GM03348 (cell line): ENCODE results near the gene WWC1.
"Not testable (repeated sequence)": the region's sequence is repeated elsewhere in the genome, so short reads cannot be mapped to it uniquely, and the experiment has no call there.

ENCODE experiments used
- DNase-seq: peaks from one replicate; pipeline ENCODE4 v3.0.0; 2012; ENCODE audit warnings: low spot score

WWC1 gene

DNA sequence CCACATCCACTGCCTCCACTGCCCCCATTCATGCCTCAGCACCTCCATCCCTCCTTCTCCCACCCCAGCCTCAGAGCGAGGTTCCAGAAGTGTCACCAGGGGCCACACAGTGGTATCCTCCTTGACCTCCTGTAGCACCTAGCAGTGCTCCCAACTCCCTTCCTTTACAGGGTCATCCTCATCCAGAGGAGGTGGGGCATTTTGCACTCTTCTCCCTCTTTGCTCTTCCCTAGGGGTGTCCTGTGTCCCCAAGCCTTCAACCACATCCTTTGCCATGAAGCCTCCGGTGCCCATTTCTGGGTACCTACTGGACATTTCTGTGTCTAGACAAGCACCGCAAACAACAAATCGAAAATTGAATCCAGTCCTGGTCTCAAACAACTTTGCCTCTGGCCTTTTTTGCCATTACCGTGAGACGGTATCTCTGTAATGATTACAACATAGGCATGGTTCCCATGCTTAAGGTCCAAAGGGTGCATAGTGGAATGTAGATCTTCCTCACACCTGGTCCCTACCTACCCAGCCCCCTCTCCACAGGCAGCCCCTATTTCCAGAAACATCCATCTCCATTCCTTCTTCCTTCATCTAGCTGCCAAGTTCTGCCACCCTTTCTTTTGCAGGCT is 17.6 kb downstream of the WWC1 start:
- DNase-seq, result no peak

DNA sequence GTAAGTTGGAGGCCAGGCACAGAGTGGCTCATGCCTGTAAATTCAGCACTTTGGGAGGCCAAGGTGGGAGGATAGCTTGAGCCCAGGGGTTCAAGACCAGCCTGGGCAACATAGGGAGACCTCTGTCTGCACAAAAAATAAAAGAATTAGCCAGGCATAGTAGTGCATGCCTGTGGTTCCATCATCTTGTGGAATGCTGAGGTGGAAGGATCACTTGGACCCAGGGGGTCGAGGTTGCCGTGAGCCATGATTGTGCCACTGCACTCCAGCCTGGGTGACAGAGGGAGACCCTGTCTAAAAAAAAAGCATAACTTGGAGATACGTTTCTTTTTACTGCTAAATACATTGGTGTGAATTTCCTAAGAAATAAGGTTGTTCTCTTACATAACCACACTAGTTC is 19.1 kb downstream of the WWC1 start:
- DNase-seq, result not testable (repeated sequence)

DNA sequence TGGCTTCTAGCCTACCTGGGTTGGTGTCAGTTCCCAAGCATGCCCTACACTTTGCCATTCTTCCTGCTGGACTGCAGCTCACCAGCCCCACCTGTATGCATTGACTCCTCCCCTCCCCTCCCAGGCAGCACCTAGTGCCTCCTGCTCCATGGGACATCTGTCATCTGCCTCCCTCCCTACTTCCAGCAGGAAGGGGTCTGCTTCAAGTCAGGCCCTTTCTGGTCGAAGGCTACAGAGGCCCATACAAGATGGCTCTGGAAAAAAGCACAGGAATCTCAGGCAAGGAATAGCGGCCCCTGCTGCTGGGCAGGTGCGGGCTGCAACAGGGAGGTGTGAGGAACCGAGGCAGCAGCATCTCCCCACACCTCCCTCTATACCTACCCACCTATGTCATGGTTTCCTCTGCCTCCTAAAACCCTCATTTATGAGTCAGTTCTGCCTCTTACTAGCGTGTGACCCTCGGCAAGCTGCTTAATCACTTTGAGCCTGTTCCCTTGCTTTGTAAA is 19.7 kb downstream of the WWC1 start:
- DNase-seq, result no peak

DNA sequence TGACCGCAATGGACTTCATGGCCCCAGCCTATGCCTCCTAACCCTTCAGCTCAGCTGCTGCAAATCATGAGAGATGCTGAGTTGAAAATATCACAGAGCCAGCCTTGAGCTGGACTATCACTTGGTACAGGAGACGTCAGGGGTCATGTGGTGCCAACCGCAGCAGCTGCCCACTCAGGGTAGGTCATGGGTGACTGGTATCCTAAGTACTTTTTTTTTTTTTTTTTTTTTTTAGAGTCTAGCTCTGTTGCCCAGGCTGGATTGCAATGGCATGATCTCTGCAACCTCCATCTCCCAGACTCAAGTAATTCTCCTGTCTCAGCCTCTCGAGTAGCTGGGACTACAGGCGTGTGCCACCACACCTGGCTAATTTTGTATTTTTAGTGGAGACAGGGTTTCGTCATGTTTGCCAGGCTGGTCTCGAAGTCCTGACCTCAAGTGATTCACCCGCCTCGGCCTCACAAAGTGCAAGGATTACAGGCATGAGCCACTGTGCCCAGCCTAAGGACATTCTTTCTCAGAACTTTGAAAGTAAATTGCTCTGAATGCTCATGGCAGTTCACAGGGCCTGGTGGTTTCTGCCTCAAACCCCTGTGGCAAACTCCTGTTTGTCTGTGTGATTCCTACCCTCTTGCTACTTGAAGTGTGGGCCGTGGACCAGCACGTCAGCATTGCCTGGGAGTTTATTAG is 21.3 kb downstream of the WWC1 start:
- no peak for DNase-seq

DNA sequence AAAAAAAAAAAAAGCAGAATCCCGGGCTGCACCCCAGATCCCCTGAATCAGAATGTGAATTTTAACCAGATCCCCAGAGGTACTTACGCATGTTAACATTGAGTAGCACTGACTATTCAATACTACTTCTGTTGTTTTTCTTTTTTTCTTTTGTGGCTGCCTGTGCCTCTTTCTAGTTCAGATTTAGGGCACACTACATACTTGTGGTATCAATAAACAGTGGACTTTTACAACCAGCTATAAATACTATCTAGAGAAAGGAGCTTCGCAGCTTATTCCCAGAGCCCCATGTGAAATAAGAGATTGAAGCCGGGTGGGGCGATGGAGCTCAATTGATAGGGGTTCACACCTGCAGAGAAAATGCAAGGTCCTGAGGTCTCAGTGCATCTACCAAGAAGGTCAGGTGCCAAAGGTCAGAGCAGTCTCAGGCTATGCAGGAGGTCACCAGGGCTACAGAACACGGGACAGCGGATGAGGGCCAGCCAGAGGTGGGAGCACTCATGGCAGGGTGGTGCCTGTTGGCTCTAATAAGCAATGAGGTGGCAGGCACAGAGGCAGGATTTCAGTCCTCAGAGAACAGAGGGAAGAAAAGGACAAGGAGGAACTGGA is 22.3 kb downstream of the WWC1 start:
- DNase-seq, result no peak

DNA sequence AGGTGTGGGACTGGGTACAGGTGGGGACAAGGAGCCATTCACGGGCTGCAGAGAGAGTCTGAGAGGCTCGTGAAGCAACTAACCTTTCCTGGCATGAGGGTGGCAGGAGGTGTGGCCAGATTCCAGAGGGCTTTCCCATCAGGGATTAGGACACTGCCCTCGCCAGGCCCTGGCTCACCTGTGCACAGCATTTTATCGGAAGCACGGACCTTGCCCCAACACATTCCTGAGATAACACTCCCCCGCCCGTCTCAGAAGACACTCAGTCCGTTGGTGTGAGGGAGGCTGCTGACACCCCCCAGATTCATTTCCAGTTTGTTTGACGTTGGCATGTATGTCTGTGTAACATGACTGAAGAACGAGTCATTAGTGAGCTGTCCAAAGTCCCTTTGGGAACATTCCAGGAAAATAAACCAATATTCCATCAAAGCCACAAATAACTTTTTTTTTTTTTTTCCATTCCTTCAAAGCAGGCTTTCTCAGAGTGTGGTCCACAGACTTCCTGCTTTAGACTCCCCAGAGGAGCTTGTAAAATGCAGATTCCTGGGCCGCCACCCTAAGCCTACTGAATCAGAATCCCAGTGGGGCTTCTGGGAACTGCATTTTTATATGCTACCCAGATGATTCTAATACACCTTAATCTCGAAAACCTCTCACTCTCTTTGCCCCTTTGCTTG is 23.4 kb downstream of the WWC1 start:
- DNase-seq, result peak; percentile 85

DNA sequence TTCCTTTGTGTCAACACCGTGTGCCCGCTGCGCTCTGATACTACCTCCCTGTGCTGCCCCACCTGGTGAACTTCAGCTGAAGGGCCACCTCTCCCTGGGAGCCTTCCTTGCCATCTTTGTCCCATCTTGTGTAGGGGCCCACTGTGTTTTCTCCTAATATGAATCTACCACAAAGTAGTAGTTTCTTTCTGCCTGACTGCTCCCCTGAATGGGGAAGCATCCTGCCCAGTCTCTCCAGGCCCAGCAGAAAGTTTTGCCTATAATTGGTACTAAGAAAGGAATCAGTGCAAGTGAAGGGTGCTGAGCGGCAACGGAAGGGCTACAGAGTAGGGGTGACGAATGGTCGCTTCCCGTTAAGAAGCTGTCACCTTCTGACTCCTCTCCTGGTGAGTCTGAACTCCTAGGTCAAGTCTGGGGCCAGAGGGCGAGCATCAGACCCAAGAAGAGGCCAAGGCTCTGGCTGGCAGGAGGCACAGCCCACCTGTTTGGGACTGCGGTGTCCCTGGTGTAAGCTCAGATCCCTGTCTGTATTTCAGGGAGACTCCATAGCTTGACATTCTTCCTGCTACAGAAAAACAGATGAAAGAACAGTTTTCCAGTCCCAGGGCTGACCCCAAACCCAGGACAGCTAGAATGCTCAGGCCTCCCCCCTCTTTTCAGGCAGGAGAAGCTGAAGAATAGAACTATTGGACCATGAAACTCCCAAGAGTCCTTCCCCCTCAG is 24.1 kb downstream of the WWC1 start:
- no peak for DNase-seq

DNA sequence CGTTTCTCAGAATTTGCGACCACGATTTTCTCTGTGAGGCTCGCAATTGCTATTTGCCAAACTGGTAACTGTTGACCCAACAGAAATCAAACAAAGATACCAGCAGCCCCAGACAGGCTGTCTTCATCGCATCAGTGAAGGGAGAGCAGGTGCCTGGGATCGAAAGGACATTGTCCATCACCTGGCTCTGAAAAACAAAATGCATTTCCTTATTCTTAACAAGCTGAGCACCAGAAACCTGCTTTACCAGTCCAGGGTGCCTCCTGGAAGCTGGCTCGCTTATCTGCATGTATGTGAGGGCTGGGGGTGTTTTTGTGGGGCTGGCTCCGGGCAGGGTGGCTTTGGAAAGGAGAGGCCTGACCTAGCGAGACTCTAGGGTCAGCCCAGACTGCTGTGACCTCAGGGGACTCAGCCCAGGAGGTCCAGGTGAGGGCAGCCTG is 24.7 kb downstream of the WWC1 start:
- DNase-seq, result no peak

DNA sequence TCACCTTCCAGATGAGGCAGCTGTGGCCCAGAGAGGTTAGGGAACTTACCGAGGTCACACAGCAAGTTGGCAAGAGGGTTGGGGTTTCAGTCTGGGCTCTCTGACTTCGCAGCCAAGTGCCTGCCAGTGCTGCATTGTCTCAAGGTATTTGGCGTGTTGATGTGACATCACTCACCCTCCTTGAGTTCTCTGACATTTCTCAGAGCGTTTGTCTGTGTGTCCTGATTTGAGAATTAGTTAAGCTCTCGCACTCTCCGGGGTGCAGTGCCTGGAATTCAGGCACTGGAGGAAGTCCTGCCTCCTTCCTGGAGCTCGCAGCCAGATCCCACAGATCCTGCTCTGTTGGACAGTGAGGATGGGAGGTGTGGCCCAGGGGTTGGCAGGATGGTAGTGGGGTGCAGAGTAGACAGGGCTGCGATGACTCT is 25.7 kb downstream of the WWC1 start:
- DNase-seq, result no peak

DNA sequence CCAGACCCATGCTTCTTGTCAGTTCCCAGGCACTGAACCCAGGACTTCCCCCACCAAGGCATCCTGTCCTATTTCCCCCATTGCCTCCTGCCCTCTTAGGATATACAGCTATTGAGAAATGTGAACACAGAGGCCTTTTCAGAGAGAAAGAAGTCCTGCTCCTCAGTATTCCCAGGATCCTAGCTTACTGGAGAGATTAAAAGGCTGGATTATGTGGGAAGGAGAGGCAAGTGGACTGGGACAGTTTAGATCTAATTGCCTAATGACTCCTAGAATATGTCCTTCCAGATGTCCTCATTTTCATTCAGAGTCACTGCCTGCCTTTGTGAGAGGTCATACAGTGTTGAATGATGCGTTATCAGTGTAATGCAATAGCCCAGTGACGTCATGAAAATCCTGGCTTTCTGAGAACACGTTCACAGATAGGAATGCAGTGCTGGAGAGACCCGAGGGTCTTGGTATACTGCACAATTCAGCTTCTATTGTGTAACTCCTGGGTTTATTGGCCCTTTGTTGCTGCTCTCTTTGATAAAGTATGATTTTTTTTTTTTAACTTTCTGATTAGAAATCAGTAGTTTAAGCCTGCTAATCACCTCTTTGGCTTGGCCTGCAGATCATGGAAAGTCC is 26.2 kb downstream of the WWC1 start:
- DNase-seq, result peak; percentile 74

DNA sequence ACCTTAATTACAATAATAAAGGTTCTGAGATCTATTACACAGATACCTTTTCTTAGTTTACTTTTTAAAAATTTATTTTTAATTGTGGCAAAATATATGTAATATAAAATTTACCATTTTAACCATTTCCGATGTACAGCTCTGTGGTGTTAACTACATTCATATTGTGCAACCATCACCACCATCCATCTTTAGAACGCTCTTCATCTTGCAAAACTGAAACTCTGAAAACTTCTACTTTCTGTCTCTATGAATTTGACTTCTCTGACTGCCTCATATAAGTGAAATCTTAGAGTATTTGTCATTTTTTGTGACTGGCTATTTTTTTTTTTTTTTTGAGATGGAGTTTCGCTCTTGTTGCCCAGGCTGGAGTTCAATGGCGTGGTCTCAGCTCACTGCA is 26.8 kb downstream of the WWC1 start:
- no peak for DNase-seq

DNA sequence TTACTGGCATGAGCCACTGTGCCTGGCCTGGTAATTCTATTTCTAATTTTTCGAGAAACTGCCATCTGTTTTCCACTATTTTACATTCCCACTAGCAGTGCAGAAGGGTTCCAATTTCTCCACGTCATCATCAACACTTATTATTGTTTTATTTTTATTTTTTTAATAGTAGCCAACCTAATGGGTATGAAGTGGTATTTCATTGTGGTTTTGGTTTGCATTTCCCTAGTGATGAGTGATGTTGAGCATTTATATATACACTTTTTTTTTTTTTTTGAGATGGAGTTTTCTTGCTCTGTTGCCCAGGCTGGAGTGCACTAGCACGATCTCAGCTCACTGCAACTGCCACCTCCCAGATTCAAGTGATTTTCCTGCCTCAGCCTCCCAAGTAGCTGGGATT is 28.3 kb downstream of the WWC1 start:
- DNase-seq, result no peak

DNA sequence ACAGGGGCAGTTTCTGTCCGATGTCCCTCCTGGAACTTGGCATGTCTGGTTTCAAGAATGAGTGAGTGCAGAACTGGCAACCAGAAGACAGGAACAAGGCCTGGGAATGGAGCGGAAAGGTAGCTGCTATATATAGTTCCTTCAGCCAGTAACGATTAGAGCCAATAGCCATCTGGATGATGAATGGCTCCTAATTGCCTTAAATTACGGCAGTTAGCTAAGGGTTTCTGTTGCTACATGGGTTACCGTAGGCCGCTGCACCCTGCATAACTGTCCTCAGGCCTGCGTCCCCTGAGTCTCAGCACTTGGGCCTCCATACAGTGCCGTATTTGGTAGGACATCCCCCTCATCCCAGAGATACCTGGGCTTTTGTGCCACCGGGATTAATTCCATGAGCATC is 29.4 kb downstream of the WWC1 start:
- no peak for DNase-seq

DNA sequence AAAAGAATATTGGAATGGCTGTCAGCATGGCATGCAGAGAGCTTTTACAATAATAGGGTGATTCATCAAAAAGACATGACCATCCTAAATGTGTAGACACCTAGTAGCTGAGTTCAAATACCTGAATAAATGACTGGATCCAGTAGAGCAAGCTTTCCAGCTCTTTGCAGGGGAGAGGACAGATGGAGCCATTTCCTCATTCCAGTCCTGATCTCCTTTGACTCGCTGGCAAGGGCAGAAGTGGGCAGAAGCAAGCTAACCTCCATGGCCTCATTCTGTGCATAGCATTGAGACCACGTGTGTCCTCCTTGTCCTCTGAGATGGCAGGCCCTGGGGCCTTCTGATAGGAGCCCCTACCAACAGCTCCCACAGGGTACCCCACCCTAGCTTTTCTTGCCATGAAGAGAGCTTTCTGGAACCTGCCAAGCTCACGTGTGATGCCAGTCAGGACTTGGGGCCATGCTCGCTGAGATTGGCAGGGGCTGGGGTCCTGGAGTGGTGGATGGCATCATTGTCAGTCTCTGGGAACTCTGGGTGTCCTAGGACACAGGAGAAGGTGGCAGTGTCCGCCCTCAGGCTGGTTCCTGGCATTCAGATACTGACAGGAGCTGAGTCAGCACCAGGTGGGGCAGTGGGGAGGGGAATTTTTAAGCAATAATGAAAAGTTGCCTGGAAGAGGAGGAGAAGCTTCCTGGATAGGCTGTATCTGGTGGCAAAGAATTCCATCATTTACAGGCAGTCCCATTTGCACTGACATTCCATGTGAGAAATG is 33.6 kb downstream of the WWC1 start:
- DNase-seq, result no peak

DNA sequence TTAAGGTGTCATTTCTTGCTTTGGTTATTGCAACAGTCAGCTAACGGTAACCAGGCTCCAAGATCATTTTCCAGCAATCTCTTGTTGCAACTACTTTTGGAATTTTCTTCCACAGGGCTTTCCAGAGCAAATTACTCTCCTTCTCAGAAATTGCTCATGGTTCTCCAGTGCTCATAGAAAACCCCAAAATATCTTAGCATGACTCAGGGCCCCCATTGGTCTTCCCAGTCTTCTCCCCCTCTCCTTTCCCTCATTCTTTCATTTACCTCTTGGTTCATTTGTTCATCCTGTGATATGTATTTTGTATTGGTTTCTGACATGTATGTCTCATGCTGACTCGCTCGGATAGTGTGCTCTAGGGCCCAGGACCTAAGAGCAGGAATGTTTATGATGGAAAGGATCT is 35.6 kb downstream of the WWC1 start:
- peak; percentile 17 for DNase-seq

DNA sequence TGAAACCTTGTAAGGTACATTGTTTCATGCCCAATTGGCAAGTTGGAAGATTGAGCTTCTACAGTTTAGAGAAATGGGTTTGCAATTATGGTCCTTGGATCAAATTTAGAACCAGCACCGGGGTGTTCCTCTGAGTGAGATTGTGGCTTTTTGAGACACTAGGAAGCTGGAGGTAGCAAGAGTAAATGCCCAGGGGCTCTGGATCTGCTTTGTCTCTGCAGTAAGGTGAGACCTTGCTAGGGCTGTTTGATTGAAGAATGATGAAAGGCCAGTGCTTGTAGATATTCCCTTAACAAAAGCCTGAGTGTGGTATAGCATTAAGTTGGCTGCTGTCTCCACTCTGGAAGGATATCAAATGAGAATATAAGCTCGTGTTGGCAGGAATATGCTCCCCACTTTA is 36.0 kb downstream of the WWC1 start:
- DNase-seq, result no peak

DNA sequence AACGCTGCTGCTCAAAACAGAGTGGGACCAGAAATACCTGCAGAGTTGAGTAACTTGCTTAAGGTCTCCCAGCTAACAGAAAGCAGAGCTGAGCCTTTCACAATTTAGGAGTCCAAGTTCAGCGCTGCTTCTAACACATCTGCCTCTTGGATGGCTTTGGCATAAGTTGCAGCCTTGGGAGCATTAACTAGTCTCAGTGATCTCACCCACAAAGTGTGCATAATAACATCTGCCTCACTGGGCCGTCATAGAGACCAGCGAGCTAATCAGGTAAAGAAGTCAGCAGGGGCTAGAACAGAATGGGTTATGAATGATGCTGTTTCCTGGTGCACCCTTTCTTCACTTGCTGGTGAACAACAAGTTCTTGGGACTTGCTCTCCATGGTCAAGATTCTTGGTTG is 36.5 kb downstream of the WWC1 start:
- peak; percentile 65 for DNase-seq

DNA sequence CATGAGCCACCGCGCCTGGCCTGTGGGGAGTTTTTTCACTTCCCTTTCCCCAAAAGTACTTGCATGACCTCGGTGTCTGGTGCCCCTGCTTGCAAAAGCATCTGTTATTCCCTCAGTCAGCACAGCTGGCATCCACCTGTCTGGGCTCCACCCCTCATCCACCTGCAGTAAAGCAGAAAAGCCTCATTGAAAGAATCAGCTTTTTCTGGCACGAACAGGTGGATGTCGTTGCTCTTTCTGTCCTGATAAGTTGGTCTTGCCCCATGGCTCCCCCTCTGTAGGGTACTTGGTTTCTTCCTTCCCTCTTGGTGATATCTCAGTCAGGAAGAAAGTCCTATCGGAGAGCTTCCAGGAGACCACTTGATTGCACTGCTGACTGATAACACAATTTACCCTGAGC is 37.4 kb downstream of the WWC1 start:
- no peak for DNase-seq

DNA sequence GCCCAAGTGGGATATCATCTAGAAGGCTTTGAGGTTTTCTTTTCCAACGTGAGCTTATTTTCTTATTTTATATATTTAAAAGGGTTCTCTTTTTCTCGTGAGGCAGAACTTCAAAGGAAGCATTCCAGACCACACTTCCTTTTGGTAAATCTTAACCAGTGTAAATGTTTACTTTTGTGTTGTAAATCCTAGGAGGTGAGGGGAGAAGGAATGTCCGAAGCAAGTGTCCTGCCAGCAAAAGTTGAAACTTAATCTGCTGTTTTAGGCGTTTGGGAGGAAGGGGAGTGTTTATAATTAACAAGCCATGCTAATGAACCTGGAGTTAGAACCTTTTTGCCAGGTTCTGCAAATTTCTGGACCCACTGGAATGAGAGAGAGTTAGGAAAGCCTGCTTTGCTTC is 37.9 kb downstream of the WWC1 start:
- no peak for DNase-seq

DNA sequence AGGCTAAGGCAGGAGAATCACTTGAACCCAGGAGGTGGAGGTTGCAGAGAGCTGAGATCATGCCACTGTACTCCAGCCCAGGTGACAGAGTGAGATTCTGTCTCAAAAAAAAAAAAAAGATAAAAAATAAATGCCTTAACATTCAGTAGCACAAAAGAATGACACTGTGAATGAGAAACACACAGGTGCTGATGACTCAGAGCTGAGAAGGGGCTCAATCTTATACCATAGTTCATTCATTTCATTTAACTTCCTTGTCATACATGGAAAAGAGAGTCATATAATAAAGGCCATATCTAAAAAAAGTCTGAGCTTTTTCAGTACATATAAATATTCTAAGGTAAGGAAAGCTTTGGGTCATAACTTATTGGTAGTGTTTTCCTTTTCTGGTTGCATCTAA is 40.6 kb downstream of the WWC1 start:
- no peak for DNase-seq

DNA sequence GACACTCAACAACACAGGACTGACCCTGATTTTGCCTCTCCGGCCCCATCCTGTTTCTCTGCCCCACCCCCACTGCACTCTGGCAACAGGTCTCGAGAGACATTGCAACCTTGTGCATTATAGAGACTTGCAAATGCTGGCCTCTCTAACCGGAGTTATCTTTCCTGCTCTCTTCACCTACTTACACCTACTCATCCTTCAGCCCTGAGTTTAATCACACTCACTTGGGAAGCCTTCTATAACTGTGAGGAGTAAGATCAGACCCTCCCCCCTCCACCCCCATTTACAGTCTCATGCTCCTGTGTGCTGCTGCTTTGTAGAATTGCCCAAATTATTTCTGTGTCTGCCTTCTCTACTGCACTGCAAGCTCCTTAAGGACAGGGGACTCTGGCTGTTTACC is 42.8 kb downstream of the WWC1 start:
- DNase-seq, result no peak
